ENCODE results near the gene ARHGAP22.

ARHGAP22 gene

DNA sequence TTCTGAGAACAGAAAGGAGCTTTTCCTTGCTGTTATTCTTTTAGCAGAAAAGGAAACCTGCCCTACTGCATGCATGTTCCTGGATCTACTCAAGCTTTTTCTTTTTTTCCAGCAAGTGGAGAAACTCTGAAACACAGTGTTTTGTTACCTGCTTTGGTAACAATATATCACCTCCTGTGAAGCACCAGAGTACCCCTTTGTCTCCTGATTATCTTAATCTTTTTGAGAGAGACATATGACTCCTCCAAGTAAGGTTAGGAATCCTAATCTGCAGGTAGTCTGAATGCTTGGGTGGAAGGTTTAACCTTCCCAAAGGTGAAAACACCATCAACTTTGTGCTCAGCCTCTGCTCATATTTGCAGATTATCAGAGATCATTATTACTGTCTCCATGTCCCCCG is 205.3 kb downstream of the ARHGAP22 start:
- H3K9me3 Mint-ChIP-seq = no peaks in the 10 kb centered on the region
- H3K36me3 Mint-ChIP-seq = no peaks in the 10 kb centered on the region
- no peaks in the 10 kb centered on the region for H3K27me3 Mint-ChIP-seq
- no peak overlapping the region for H3K27ac Mint-ChIP-seq
- no peak for ATAC-seq
- peaks cover 20% of the 10 kb centered on the region for H3K4me1 Mint-ChIP-seq
- no peak overlapping the region for H3K4me3 Mint-ChIP-seq

- no peaks in the 10 kb centered on the region for H3K36me3 Mint-ChIP-seq
Observed at GRCh38 chr10:48399056-48399541, 205.8 kb downstream of the ARHGAP22 start.

DNA sequence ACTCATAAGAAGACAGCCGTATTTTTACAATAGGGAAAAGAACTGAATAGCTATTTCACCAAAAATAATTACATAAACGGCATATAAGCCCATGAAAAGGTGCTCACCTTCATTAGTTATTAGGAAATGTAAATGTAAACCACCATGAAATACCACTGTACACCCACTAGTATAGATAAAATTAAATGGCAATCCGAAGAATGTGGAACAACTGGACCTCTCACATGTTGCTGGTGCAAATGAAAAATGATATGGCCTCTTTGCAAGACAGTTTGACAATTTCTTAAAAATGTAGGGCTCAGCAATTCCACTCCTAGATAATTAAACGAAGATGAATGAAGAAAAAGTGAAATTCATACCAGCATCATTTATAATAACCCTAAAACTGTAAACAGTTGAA is 206.6 kb downstream of the ARHGAP22 start:
- no peaks in the 10 kb centered on the region for H3K27me3 Mint-ChIP-seq
- H3K4me1 Mint-ChIP-seq = peaks cover 20% of the 10 kb centered on the region
- H3K27ac Mint-ChIP-seq = no peak overlapping the region
- no peaks in the 10 kb centered on the region for H3K9me3 Mint-ChIP-seq
- no peak overlapping the region for H3K4me3 Mint-ChIP-seq
- no peak for ATAC-seq
- H3K36me3 Mint-ChIP-seq = no peaks in the 10 kb centered on the region

More at GRCh38 chr10:48399056-48399541, 205.8 kb downstream of the ARHGAP22 start:
- H3K4me3 Mint-ChIP-seq = no peak overlapping the region
- no peaks in the 10 kb centered on the region for H3K27me3 Mint-ChIP-seq
- peaks cover 20% of the 10 kb centered on the region for H3K4me1 Mint-ChIP-seq
- ATAC-seq = no peak
- H3K27ac Mint-ChIP-seq = no peak overlapping the region
- H3K9me3 Mint-ChIP-seq = no peaks in the 10 kb centered on the region

All from stimulated activated memory B cell treated with anti-CD40 and anti-IgM and Interleukin-4, amounts not matched to agents 10 μg/mL and 1 μg/mL and 100 μg/mL, for 72 hours (primary cell).